ENCODE results near the gene TNIK. TPM values are rescaled to one million over a fixed set of nuclear protein-coding genes. Genes with fewer than 3 reads are reported as not detected.

The TNIK gene
- total RNA-seq, 4 donors from 2014 or later: 1.5 to 20.3 (median 7.7) TPM

DNA sequence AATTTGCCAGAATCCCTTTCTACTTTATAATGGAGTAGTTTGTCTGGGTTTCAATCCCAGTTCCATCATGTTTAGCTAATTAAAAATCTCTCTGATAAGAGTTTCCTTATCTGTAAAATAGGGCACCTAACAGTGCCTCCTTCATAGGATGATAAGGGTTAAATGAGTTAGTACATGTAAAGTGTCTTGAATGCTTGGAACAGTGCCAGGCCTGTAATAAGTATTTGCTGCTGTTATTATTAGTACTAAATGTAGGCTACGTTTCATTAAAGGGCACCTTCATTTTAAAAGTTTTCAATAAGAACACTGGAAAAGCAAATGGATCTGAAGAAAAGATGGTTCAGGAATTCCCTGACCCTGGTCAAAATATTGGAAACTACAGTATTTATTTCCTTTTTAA is 421.9 kb downstream of the TNIK start:
- Histone ChIP-seq H3K4me3 (no peak overlapping the region), H3K9me3 (no peaks in the 10 kb centered on the region), H3K4me1 (no peaks in the 10 kb centered on the region), H3K27me3 (no peaks in the 10 kb centered on the region), H3K36me3 (no peaks in the 10 kb centered on the region), H3K27ac (no peak overlapping the region)
- TF ChIP-seq POLR2A (IDR thresholded peaks at IDR 0.05): no peak
- TF ChIP-seq, protein P1, sequence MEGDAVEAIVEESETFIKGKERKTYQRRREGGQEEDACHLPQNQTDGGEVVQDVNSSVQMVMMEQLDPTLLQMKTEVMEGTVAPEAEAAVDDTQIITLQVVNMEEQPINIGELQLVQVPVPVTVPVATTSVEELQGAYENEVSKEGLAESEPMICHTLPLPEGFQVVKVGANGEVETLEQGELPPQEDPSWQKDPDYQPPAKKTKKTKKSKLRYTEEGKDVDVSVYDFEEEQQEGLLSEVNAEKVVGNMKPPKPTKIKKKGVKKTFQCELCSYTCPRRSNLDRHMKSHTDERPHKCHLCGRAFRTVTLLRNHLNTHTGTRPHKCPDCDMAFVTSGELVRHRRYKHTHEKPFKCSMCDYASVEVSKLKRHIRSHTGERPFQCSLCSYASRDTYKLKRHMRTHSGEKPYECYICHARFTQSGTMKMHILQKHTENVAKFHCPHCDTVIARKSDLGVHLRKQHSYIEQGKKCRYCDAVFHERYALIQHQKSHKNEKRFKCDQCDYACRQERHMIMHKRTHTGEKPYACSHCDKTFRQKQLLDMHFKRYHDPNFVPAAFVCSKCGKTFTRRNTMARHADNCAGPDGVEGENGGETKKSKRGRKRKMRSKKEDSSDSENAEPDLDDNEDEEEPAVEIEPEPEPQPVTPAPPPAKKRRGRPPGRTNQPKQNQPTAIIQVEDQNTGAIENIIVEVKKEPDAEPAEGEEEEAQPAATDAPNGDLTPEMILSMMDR (IDR thresholded peaks at IDR 0.05): no peak
- intact Hi-C loops (cut with DNase I; ENCODE audit: low total_unique reads): no loop called here
- DNase-seq: no peak

- Histone ChIP-seq H3K9me3 (no peaks in the 10 kb centered on the region), H3K36me3 (no peaks in the 10 kb centered on the region), H3K4me1 (no peaks in the 10 kb centered on the region), H3K27ac (no peak overlapping the region), H3K4me3 (peak overlapping the region; percentile 16 to 23), H3K27me3 (no peaks in the 10 kb centered on the region)
- no peak for DNase-seq
- no peak for TF ChIP-seq POLR2A (IDR thresholded peaks at IDR 0.05)
- TF ChIP-seq, protein P1 (IDR thresholded peaks at IDR 0.05): no peak
- intact Hi-C loops (cut with DNase I; ENCODE audit: low total_unique reads): no loop called here
These were observed 431.4 kb downstream of the TNIK start for GRCh38 chr3:171028779-171029232.

- TF ChIP-seq POLR2A (IDR thresholded peaks at IDR 0.05): no peak
- TF ChIP-seq, protein P1 (IDR thresholded peaks at IDR 0.05): no peak
- Histone ChIP-seq H3K4me3 (peak overlapping the region; percentile 16 to 23), H3K36me3 (no peaks in the 10 kb centered on the region), H3K9me3 (no peaks in the 10 kb centered on the region), H3K27ac (no peak overlapping the region), H3K4me1 (no peaks in the 10 kb centered on the region), H3K27me3 (no peaks in the 10 kb centered on the region)
- peak; percentile 36 to 47 for DNase-seq
- intact Hi-C loops (cut with DNase I; ENCODE audit: low total_unique reads): no loop called here
These were observed 432.0 kb downstream of the TNIK start for GRCh38 chr3:171028025-171028778.

GRCh38 chr3:171026597-171027293 is 433.5 kb downstream of the TNIK start, which contains the start of gene SLC2A2:
TSS of gene SLC2A2 (minus strand) at chr3:171026720. CDS start at chr3:171026670, 50 bp downstream.
- no peak within 1 kb of the TSS for H3K27ac ChIP-seq
- H3K9me3 ChIP-seq: no peaks in the 10 kb centered on the region
- no peaks in the 10 kb centered on the region for H3K36me3 ChIP-seq
- intact Hi-C loops (cut with DNase I; ENCODE audit: low total_unique reads): no loop called here
- TF ChIP-seq, protein P1 (IDR thresholded peaks at IDR 0.05): no peak
- TF ChIP-seq POLR2A (IDR thresholded peaks at IDR 0.05): no peak
- no peak for DNase-seq
- H3K4me1 ChIP-seq: no peaks in the 10 kb centered on the region
- H3K4me3 ChIP-seq: no peak within 1 kb of the TSS
- no peaks in the 10 kb centered on the region for H3K27me3 ChIP-seq

- Histone ChIP-seq H3K9me3 (no peaks in the 10 kb centered on the region), H3K27ac (no peak overlapping the region), H3K36me3 (no peaks in the 10 kb centered on the region), H3K4me3 (no peak overlapping the region), H3K4me1 (no peaks in the 10 kb centered on the region), H3K27me3 (no peaks in the 10 kb centered on the region)
- intact Hi-C loops (cut with DNase I; ENCODE audit: low total_unique reads): no loop called here
- DNase-seq: no peak
- no peak for TF ChIP-seq POLR2A (IDR thresholded peaks at IDR 0.05)
- TF ChIP-seq, protein P1 (IDR thresholded peaks at IDR 0.05): no peak
These were observed 436.6 kb downstream of the TNIK start for GRCh38 chr3:171023566-171023965.

Measured in uterus (tissue), 4 donors.